K562 (cell line): ENCODE measurements around the gene IFT25. TPM values are rescaled to one million over a fixed set of nuclear protein-coding genes. Genes with fewer than 3 reads are reported as not detected.

Source experiments
- ATAC-seq: fragments of 200-7000 bp; cut with Tn5 transposase; 3 replicates; pipeline ENCODE4 v1.9.1; 2020; ENCODE audit warnings: moderate library complexity
- BruUV-seq: library from RNA; stranded (reverse); fragments of 400-500 nt; replicated peaks from 2 replicates; lab custom pipeline; 2021; lab: Mats Ljungman, UMichigan
- CTCF ChIA-PET: fragments of 300-600 bp; formaldehyde crosslinking; extraction: SDS; loops from one replicate; lab custom pipeline; 2021; ENCODE audit warnings: low intra/inter-chr PET ratio; lab: Yijun Ruan, JAX
- POLR2A ChIA-PET: fragments of 300-600, 350-650 bp; sonication (Branson Sonifier 250); formaldehyde crosslinking; extraction: SDS; loops from one replicate; lab custom pipeline; 2021; ENCODE audit warnings: antibody characterized with exemption, inconsistent platforms; lab: Yijun Ruan, JAX
- DNase-seq, 4 experiments: peaks; one replicate each; pipeline versions ENCODE4 v3.0.0 to v3.0.0-alpha.2; 2011 to 2018; ENCODE audit warnings: low spot score in 3 of 4, mixed read lengths in 3 of 4; ENCODE audit errors: extremely low read depth in 1 of 4
- FAIRE-seq: peaks from 2 replicates; lab custom pipeline; 2011; peaks lifted over from hg19 to GRCh38; lab: Jason Lieb, UNC
- H2AFZ ChIP-seq: 2 replicates; pipeline ENCODE4 v1.6.0; 2011; ENCODE audit warnings: low read depth, low read length, control low read depth, inconsistent platforms
- H3K27ac ChIP-seq: fragments of 200-600 bp; 3 replicates; pipeline ENCODE4 v1.8.0; 2011; ENCODE audit warnings: low read depth, mild to moderate bottlenecking, control low read depth, inconsistent platforms, low read length, moderate library complexity, mixed read lengths; ENCODE audit errors: extremely low read depth
- H3K27me3 ChIP-seq, 2 experiments: fragments of 300-600 bp in 1 of 2; 2 replicates in 1 of 2; 3 replicates in 1 of 2; pipeline versions ENCODE4 v1.6.0 to v1.8.0; 2011; ENCODE audit warnings: inconsistent platforms in 2 of 2, low read length in 2 of 2, mild to moderate bottlenecking in 1 of 2, mixed read lengths in 1 of 2, moderate library complexity in 1 of 2; ENCODE audit not compliant: control insufficient read depth in 2 of 2, insufficient read depth in 2 of 2
- H3K36me3 ChIP-seq: fragments of 300-600 bp; 3 replicates; pipeline ENCODE4 v1.8.0; 2011; ENCODE audit warnings: mild to moderate bottlenecking, low read length, inconsistent platforms; ENCODE audit not compliant: control insufficient read depth, insufficient read depth
- H3K4me1 ChIP-seq, 2 experiments: fragments of 200-600 bp in 1 of 2; replicated peaks in 1 of 2; 2 replicates in 1 of 2; 3 replicates in 1 of 2; pipeline versions ENCODE4 v1.5.1 to v1.8.0; 2011; ENCODE audit warnings: inconsistent platforms in 2 of 2, low read length in 2 of 2, mild to moderate bottlenecking in 1 of 2, mixed read lengths in 1 of 2, moderate library complexity in 1 of 2; ENCODE audit not compliant: control insufficient read depth in 2 of 2, insufficient read depth in 2 of 2
- H3K4me2 ChIP-seq: 2 replicates; pipeline ENCODE4 v1.6.1; 2011; ENCODE audit warnings: low read length, control low read depth, inconsistent platforms, mixed read lengths; ENCODE audit not compliant: insufficient read depth
- H3K4me3 ChIP-seq: fragments of 200-600 bp; sonication (generic), shearing (Covaris generic); 2 replicates; pipeline ENCODE4 v1.5.1; 2016; ENCODE audit warnings: control low read depth, inconsistent platforms
- H3K79me2 ChIP-seq: fragments of 200-600 bp; 3 replicates; pipeline ENCODE4 v1.8.0; 2011; ENCODE audit warnings: low read length, inconsistent platforms; ENCODE audit not compliant: control insufficient read depth, insufficient read depth
- H3K9ac ChIP-seq, 2 experiments: 2 replicates each; pipeline versions ENCODE4 v1.6.0 to v1.6.1; 2011; ENCODE audit warnings: low read depth in 2 of 2, low read length in 2 of 2, control low read depth in 1 of 2, inconsistent platforms in 1 of 2, mild to moderate bottlenecking in 1 of 2, mixed read lengths in 1 of 2; ENCODE audit not compliant: insufficient read depth in 1 of 2
- H3K9me1 ChIP-seq: one replicate; pipeline ENCODE4 v1.6.0; 2011; ENCODE audit warnings: inconsistent platforms, mild to moderate bottlenecking, low read length, moderate library complexity; ENCODE audit not compliant: control insufficient read depth, insufficient read depth
- H3K9me3 ChIP-seq: replicated peaks from 2 replicates; pipeline ENCODE4 v1.5.1; 2011; ENCODE audit warnings: low read depth, low read length, inconsistent platforms; ENCODE audit not compliant: control insufficient read depth, insufficient read depth
- H4K20me1 ChIP-seq: replicated peaks from 2 replicates; pipeline ENCODE4 v1.6.1; 2011; ENCODE audit warnings: low read length, inconsistent platforms, mixed read lengths; ENCODE audit not compliant: control insufficient read depth, insufficient read depth
- ESRRA ChIP-seq: fragments of 450-650 bp; IDR thresholded peaks from 2 replicates; pipeline ENCODE4 v1.6.1; 2014; ENCODE audit warnings: low read depth, mild to moderate bottlenecking, moderate library complexity, borderline replicate concordance
- JUNB ChIP-seq: fragments of 450-650 bp; formaldehyde crosslinking; conservative IDR thresholded peaks from 2 replicates; pipeline ENCODE4 v1.4.0; 2020; ENCODE audit warnings: mild to moderate bottlenecking
- MAFK ChIP-seq: IDR thresholded peaks from 2 replicates; pipeline ENCODE4 v1.6.1; 2011; ENCODE audit warnings: low read length, improper control_type of control experiment
- NONO ChIP-seq, 2 experiments: fragments of 200-400 bp in 1 of 2; fragments of 450-650 bp in 1 of 2; formaldehyde crosslinking in 1 of 2; IDR thresholded peaks; 2 replicates each; pipeline ENCODE4 v1.6.1; 2017; ENCODE audit warnings: low read depth in 2 of 2, mild to moderate bottlenecking in 2 of 2, moderate library complexity in 2 of 2, low read length in 1 of 2
- TAL1 ChIP-seq: fragments of 450-650 bp; IDR thresholded peaks from 2 replicates; pipeline ENCODE4 v1.6.1; 2016; ENCODE audit warnings: mild to moderate bottlenecking
- ZNF121 ChIP-seq: sonication (generic); formaldehyde crosslinking; conservative IDR thresholded peaks from 2 replicates; pipeline ENCODE4 v1.8.0; 2022; ENCODE audit warnings: missing genetic modification reagents
- ZNF655 ChIP-seq: fragments of 250-450 bp; sonication (Bioruptor Pico); IDR thresholded peaks from 2 replicates; pipeline ENCODE4 v1.5.0; 2021
- WGBS: fragments of 100-300 bp; shearing (Covaris generic); methylation state at CpG from one replicate; pipeline ENCODE4 v1.1.6; 2016; ENCODE audit warnings: low coverage, mixed read lengths; ENCODE audit not compliant: insufficient coverage; ENCODE audit errors: missing lambda C conversion rate; 5-methylcytosine and 5-hydroxymethylcytosine counted together
- in situ Hi-C: fragments of 300-500 bp; cut with MboI; formaldehyde crosslinking; loops from 4 replicates; pipeline ENCODE4 v1.15.0; 2018; ENCODE audit warnings: inconsistent platforms, mixed read lengths
- intact Hi-C: fragments of 100-400 bp; cut with micrococcal nuclease; formaldehyde crosslinking; loops from 2 replicates; pipeline ENCODE4 v1.14.2; 2022
- polyA plus RNA-seq, 8 experiments: library from polyadenylated mRNA; depleted of rRNA in 4 of 8; stranded (reverse) in 5 of 8; unstranded in 3 of 8; fragments of >200 nt; fragmentation: Nextera tagmentation in 2 of 8; fragmentation: Illumina TruSeq in 1 of 8; extraction: Ambion mirVana in 2 of 8; extraction: Trizol in 1 of 8; gene quantifications; 2 replicates each; pipeline versions ENCODE4 v1.2.1 to v1.2.3, GENCODE V29; 2011 to 2014; ENCODE audit warnings: inconsistent platforms in 1 of 8, missing spikeins in 1 of 8
- total RNA-seq, 7 experiments: library from RNA; depleted of rRNA in 6 of 7; stranded (reverse); fragments of >200 nt in 6 of 7; fragmentation: Illumina TruSeq in 2 of 7; extraction: Trizol in 2 of 7; gene quantifications; 2 replicates each; pipeline versions ENCODE4 v1.2.1 to v1.2.3, GENCODE V29; 2011 to 2021; ENCODE audit warnings: low replicate concordance in 1 of 7
- TF ChIP-seq, protein P1 (sequence below): fragments of 450-650 bp; IDR thresholded peaks from 2 replicates; pipeline ENCODE4 v1.6.1; 2017; ENCODE audit warnings: mild to moderate bottlenecking, moderate library complexity
- TF ChIP-seq, protein P2 (sequence below): sonication (generic); formaldehyde crosslinking; IDR thresholded peaks from 2 replicates; pipeline ENCODE4 v1.8.0; 2022; ENCODE audit warnings: missing genetic modification reagents, mild to moderate bottlenecking, borderline replicate concordance

The IFT25 gene
- total and polyA plus RNA-seq, 9 of the 15 experiments (the other 6 are each of a cell fraction or from before 2014, with no cell fraction given), result 93.6 to 209 (median 167) TPM

DNA sequence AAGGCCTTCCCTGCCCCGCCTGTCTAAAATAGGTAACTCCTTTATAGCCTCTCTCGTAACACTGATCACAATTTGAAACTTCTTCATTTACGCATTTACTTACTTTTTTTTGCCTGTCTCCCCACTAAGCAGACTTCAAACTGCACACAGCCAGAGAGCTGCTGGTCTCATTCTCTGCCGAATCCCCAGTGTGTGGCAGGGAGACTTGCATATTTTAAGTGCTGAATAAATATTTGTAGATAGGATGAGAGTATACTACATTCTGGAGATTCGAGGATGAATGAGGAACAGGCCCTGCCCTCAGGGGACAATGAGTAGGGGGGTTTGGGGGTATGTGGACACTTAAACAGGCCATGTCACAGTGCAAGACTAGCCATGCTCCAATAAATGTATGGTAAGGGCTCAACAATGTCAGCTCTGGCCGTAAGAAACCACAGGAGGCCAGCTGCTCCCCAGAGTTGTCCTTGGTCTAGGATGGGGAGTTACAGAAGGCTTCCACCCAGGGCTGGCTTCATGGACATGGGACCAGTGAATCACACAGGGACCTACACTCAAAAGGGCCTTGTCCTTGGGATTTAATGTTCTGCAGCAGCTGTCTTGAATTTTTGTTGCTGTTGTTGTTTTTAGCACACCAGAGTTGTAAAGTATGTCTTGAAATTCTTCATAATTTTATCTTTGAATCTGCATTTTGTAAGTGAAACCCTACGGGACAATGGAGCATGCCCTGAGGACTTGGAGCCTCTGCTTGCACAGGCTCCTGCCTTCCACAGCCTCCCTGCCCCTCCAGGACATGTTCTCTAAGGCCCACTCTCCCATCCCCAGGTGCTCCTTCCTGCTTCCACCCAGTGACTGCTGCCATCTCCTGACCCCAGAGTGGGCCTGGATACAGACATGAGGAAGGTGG is 43.0 kb downstream of the IFT25 start (continued):
- no peak for TF ChIP-seq ZNF655 (CRISPR knock-in tag)

DNA sequence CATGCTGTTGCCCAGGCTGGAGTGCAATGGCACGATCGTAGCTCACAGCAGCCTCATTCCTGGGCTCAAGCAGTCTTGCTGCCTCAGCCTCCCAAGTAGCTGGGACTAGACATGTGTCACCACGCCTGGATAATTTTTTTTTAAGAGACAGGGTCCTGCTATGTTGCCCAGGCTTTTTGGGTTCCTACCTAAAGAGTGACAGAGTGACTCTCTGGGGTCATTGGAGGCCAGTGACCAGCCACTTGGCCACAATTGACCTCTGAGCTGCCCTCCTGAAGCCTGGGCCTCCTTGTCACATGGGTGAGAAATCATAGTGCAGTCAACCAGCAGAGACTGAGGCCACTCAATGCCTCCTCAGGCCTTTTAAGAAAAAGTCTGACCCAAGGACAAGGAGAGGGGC is 45.8 kb downstream of the IFT25 start:
- no TSS peak for BruUV-seq
- Histone ChIP-seq H2AFZ (no peak overlapping the region), H3K9ac (0 out of 4 replicates have a peak overlapping the region, but pooled peaks of 1 of the 2 experiments have one; percentile 21), H3K27me3 (no peaks in the 10 kb centered on the region), H4K20me1 (no peaks in the 10 kb centered on the region), H3K9me3 (no peaks in the 10 kb centered on the region), H3K36me3 (no peaks in the 10 kb centered on the region), H3K4me3 (no peak overlapping the region), H3K4me1 (no peaks in the 10 kb centered on the region; a peak in 2 of 5 replicates), H3K9me1 (no peaks in the 10 kb centered on the region), H3K79me2 (no peaks in the 10 kb centered on the region), H3K27ac (no peak overlapping the region), H3K4me2 (no peak overlapping the region)
- DNase-seq, result no peak
- ATAC-seq, result peak; percentile 43
- in situ Hi-C loops (no loop called here), intact Hi-C loops (no loop called here)
- POLR2A ChIA-PET, result interaction anchor here (1.6 to 3.0 kb wide), 2 partner anchors 10 to 17 kb away, joined by 4 to 11 read pairs; no protein-coding TSS in a partner anchor
- 58% methylated on average over 3 of the region's 3 CpGs for WGBS
- no peak for FAIRE-seq
- CTCF ChIA-PET, result no interaction called here
- no peak for TF ChIP-seq TAL1
- TF ChIP-seq, protein P1, sequence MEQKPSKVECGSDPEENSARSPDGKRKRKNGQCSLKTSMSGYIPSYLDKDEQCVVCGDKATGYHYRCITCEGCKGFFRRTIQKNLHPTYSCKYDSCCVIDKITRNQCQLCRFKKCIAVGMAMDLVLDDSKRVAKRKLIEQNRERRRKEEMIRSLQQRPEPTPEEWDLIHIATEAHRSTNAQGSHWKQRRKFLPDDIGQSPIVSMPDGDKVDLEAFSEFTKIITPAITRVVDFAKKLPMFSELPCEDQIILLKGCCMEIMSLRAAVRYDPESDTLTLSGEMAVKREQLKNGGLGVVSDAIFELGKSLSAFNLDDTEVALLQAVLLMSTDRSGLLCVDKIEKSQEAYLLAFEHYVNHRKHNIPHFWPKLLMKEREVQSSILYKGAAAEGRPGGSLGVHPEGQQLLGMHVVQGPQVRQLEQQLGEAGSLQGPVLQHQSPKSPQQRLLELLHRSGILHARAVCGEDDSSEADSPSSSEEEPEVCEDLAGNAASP, result 0 out of 2 replicates have a peak, but pooled peaks have one; percentile 41
- no peak for TF ChIP-seq JUNB
- TF ChIP-seq ESRRA, result peak; percentile 29; the same call in 1 of the 2 replicates
- TF ChIP-seq NONO (IDR thresholded peaks at IDR 0.05; ENCODE audit: low read depth in 2 of 2, low read length in 1 of 2), result no peak
- TF ChIP-seq, protein P2, sequence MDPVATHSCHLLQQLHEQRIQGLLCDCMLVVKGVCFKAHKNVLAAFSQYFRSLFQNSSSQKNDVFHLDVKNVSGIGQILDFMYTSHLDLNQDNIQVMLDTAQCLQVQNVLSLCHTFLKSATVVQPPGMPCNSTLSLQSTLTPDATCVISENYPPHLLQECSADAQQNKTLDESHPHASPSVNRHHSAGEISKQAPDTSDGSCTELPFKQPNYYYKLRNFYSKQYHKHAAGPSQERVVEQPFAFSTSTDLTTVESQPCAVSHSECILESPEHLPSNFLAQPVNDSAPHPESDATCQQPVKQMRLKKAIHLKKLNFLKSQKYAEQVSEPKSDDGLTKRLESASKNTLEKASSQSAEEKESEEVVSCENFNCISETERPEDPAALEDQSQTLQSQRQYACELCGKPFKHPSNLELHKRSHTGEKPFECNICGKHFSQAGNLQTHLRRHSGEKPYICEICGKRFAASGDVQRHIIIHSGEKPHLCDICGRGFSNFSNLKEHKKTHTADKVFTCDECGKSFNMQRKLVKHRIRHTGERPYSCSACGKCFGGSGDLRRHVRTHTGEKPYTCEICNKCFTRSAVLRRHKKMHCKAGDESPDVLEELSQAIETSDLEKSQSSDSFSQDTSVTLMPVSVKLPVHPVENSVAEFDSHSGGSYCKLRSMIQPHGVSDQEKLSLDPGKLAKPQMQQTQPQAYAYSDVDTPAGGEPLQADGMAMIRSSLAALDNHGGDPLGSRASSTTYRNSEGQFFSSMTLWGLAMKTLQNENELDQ, result no peak
- 0 out of 2 replicates have a peak, but pooled peaks have one; percentile 16 for TF ChIP-seq ZNF121 (CRISPR knock-in tag)
- TF ChIP-seq MAFK, result no peak
